SK-N-SH (cell line): ENCODE results near the gene CFAP299.

ENCODE experiments used
- CHD2 ChIP-seq: fragments of 150-350 bp; IDR thresholded peaks from 2 replicates; pipeline ENCODE4 v1.6.1; 2018; ENCODE audit warnings: low read length; ENCODE audit not compliant: partially characterized antibody
- CTCF ChIP-seq: fragments of 200-600 bp; sonication (generic); IDR thresholded peaks from 2 replicates; pipeline ENCODE4 v1.6.1; 2017; ENCODE audit warnings: antibody characterized with exemption, mild to moderate bottlenecking, moderate library complexity
- ELF1 ChIP-seq: IDR thresholded peaks from 2 replicates; pipeline ENCODE4 v1.4.0; 2012
- EP300 ChIP-seq, 2 experiments: IDR thresholded peaks; 2 replicates each; pipeline versions ENCODE4 v1.4.0 to v1.6.1; 2012; ENCODE audit warnings: borderline replicate concordance in 1 of 2, low read depth in 1 of 2, low read length in 1 of 2
- FOXM1 ChIP-seq: IDR thresholded peaks from 2 replicates; pipeline ENCODE4 v1.4.0; 2012; ENCODE audit warnings: low read depth, mild to moderate bottlenecking
- NFIC ChIP-seq: IDR thresholded peaks from 2 replicates; pipeline ENCODE4 v1.4.0; 2012; ENCODE audit warnings: borderline replicate concordance
- POLR2AphosphoS5 ChIP-seq: IDR thresholded peaks from 2 replicates; pipeline ENCODE4 v1.6.1; 2012; ENCODE audit warnings: low read depth, low read length
- RCOR1 ChIP-seq: fragments of 150-350 bp; IDR thresholded peaks from 2 replicates; pipeline ENCODE4 v1.6.1; 2017; ENCODE audit warnings: antibody characterized with exemption, low read length
- RFX5 ChIP-seq: IDR thresholded peaks from 2 replicates; pipeline ENCODE4 v1.6.1; 2012; ENCODE audit warnings: mild to moderate bottlenecking, improper control_type of control experiment, low read length
- TAF1 ChIP-seq: IDR thresholded peaks from 2 replicates; pipeline ENCODE4 v1.6.1; 2012; ENCODE audit warnings: low read depth, mild to moderate bottlenecking, low read length, moderate library complexity, borderline replicate concordance

GRCh38 chr4:80875642-80876041 lies 540.1 kb downstream of the CFAP299 start:
- TF ChIP-seq NFIC = no peak
- TF ChIP-seq CTCF = no peak
- TF ChIP-seq RFX5 = no peak
- no peak for TF ChIP-seq ELF1
- no peak for TF ChIP-seq TAF1
- no peak for TF ChIP-seq EP300 (IDR thresholded peaks at IDR 0.05; ENCODE audit: borderline replicate concordance in 1 of 2, low read depth in 1 of 2, low read length in 1 of 2)
- TF ChIP-seq RCOR1 = no peak
- TF ChIP-seq POLR2AphosphoS5 = no peak
- TF ChIP-seq FOXM1 = no peak
- no peak for TF ChIP-seq CHD2
